Mammary epithelial cell (primary cell): Measurements from ENCODE around the gene PAOX.

Experiments
- CTCF ChIP-seq, 2 donors: IDR thresholded peaks in 1 of 2; conservative IDR thresholded peaks in 1 of 2; 2 replicates each; pipeline ENCODE4 v1.5.1; 2011 to 2012; ENCODE audit warnings: inconsistent platforms in 2 of 2, low read length in 2 of 2, mild to moderate bottlenecking in 2 of 2, control low read depth in 1 of 2, low read depth in 1 of 2; ENCODE audit not compliant: insufficient read depth in 1 of 2; ENCODE audit errors: extremely low read depth in 1 of 2
- EZH2 ChIP-seq: IDR thresholded peaks from 2 replicates; pipeline ENCODE4 v1.6.1; 2012; ENCODE audit warnings: low read length, inconsistent platforms, borderline replicate concordance

- TF ChIP-seq CTCF (conservative IDR thresholded peaks at IDR 0.05 in 1 of 2, IDR thresholded peaks at IDR 0.05 in 1 of 2; ENCODE audit: extremely low read depth in 1 of 2, insufficient read depth in 1 of 2, low read depth in 1 of 2, low read length in 2 of 2) (no peak), EZH2 (no peak)
These were observed 8.9 kb upstream of the PAOX start for GRCh38 chr10:133370030-133370786.
